Measurements from ENCODE around the gene PGAP1.

DNA sequence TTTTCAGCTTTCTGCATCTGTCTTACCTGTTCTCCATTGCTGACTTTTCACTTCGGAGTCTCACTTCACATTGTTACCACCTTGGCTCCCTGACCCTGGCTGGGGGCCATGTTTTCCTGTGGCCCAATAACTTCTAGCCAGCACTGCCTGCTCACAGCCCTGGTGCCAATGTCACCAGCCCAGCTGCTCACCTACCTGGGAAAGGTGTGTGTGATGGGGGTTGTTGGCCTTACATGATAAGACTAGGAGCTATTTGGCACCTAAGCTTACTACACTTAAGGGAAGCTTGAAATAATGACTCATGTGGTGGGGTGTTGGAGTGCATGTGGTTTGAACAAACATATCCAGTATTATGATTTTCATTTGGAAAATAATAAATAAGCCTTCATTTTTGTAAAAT is 37.5 kb upstream of the PGAP1 start:
- TF ChIP-seq, protein P1, sequence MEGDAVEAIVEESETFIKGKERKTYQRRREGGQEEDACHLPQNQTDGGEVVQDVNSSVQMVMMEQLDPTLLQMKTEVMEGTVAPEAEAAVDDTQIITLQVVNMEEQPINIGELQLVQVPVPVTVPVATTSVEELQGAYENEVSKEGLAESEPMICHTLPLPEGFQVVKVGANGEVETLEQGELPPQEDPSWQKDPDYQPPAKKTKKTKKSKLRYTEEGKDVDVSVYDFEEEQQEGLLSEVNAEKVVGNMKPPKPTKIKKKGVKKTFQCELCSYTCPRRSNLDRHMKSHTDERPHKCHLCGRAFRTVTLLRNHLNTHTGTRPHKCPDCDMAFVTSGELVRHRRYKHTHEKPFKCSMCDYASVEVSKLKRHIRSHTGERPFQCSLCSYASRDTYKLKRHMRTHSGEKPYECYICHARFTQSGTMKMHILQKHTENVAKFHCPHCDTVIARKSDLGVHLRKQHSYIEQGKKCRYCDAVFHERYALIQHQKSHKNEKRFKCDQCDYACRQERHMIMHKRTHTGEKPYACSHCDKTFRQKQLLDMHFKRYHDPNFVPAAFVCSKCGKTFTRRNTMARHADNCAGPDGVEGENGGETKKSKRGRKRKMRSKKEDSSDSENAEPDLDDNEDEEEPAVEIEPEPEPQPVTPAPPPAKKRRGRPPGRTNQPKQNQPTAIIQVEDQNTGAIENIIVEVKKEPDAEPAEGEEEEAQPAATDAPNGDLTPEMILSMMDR (IDR thresholded peaks at IDR 0.05) = no peak
- TF ChIP-seq POLR2A (IDR thresholded peaks at IDR 0.05) (no peak), POLR2AphosphoS5 (IDR thresholded peaks at IDR 0.05) (no peak)

Measured in breast epithelium (tissue), 3 donors.